Measurements from ENCODE around the gene SLC16A13.

Gene SLC16A13

GRCh38 chr17:7014261-7014994, 21.4 kb upstream of the SLC16A13 start:
- DNase-seq: peak; percentile 98

DNA sequence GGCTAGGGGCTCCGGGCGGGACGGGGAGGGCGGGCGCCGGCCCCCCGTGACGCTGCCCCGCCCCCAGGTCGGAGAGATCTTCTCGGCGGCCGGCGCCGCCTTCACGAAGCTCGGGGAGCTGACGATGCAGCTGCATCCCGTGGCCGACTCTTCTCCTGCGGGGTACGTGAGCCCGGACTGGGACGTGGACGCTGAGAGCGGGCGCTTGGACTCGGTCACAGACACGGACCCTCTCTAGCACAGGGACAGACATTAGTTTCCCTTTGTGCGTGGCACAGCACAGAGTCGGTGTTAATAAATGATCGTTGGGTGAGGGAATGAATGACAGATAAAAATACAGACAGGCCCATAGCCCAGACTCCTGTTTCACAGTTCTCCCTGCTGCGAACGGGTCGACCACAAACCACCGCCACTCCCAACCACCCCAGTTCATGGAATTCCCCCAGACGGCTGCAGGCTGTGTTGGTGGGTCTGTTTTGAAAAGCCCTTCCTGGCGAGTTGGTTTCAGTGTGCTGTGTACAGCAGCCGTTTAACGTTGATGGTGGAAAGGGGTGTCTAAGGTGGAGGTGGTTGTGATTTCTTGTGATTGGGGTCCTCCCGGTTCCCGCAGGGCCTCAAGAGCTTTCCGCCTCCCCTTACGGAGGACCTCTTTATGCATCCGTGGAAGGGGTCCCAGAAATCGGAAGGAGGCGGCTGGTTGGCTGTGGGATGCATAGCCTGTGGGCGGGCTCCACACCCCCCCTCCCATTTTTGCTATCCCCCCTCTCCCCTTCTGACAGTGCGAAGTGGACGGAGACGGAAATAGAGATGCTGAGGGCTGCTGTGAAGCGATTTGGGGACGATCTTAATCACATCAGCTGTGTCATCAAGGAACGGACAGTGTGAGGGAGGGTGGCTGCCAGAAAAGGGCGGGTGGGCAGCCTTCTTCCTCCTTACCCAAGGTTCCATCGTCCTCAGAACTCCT, 20.5 kb upstream of the SLC16A13 start:
- no peak for DNase-seq

- no peak for DNase-seq
Observed at GRCh38 chr17:7016418-7016817, 19.4 kb upstream of the SLC16A13 start.

DNA sequence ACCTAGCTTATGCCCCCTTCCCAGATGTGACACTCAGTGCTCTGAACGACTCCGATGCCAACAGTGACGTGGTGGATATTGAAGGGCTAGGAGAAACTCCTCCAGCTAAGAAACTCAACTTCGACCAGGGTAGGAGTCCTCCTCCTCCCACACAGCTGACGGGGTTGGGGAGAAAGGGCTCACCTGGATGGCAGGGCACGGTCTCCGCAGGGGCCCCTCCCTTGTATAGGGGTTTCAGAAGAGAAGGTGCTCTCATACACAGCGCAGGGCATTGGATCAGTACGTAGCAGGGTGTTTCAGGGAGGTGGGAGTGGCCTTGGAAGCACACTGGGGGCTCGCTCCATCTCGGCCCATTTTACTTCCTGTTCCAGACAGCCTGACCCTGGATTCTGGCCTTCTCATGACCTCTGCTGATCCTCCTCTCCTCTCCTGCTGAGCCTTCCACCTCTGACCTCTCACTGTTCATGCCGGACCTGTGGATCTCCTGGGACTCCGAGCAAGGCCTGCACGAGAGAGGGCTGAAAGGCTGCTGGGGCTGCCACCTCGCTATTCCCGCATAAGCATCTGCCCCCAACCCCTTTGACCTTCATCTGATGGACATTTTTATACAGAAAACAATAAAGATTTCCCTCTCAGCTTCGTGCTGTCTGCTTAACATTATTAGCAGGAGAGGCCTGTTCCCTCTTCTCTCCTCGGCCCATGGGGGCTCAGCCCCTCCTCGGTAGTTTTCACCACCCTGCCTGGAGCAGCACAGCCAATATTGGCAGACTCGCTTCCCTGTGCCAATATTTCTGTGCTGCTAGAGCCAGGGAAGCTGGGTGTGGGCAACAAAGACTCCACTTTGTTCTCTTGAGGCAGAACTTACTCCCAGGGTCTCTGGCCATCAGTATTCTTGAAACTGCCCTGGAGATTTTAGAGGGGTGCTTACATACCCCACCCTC, 18.7 kb upstream of the SLC16A13 start:
- no peak for DNase-seq

DNA sequence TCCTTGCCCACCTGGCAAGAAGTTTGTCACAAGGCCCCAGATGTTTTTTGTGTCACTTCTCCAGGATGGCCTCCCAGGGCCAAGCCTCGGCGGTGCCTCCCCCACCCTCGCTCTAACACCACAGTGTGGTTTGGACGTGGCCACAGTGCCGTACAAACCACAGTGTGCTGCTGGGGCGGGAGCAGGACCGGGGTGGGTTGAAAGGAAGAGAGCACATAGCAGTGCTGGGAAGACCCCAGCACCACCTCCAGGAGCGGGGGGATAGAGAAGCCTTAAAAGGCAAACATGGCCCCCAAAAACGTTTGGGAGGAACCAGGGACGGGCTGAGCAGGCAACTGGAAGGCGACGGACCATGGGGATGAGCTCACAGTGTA, 18.0 kb upstream of the SLC16A13 start:
- no peak for DNase-seq

DNA sequence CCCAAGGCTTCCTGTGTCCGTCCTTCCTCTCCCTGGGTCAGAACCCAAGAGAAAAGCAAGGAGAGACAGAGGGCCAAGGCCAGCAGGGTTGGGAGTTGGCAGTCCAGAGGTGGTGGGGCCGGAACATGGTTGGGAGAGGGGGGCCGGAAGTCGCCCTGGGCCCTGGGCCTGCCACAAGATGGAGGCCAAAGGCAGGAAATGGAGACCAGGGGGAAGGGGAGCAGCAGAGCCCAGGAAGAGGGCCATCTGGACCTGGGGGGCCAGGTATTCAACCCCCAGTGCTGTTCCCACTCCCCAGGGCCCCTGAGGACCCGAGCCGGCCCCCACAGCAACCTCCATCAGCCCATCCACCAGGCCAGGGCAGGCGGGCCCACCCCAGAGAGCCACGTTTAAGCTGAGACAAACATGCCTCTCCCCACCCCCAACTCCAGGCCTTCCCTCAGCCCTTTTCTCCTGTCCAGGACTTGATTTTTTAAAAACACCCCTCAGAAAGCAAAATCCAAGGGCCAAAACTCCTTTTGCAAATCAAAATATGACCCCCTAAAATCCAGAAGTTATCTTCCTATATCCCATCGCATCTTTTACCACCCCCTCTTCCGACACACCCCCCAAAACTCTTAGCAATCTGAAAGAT, 17.4 kb upstream of the SLC16A13 start:
- DNase-seq: no peak

DNA sequence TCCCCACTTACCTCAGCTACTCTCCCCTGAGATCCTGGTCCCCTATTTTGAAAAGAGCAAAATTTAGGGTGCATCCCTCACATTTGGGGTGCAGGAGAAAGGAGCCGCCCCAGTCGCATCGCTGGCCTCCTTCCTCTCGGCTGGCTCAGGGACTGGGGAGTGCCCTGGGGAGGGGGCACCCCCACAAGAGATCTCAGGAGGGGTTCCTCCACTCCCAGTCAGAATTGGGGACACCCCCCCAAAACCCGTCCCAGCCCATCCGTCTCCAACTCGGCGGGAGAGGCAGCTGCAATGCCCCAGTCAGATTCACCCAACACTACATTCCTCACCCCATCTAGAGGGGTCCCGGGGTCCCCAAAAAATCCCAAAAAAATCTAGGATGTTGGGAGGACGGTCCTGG, 16.4 kb upstream of the SLC16A13 start:
- DNase-seq: no peak

GRCh38 chr17:7019839-7020519, 15.8 kb upstream of the SLC16A13 start:
- DNase-seq: peak; percentile 79

- no peak for DNase-seq
Observed at GRCh38 chr17:7020894-7021664, 14.7 kb upstream of the SLC16A13 start.

DNA sequence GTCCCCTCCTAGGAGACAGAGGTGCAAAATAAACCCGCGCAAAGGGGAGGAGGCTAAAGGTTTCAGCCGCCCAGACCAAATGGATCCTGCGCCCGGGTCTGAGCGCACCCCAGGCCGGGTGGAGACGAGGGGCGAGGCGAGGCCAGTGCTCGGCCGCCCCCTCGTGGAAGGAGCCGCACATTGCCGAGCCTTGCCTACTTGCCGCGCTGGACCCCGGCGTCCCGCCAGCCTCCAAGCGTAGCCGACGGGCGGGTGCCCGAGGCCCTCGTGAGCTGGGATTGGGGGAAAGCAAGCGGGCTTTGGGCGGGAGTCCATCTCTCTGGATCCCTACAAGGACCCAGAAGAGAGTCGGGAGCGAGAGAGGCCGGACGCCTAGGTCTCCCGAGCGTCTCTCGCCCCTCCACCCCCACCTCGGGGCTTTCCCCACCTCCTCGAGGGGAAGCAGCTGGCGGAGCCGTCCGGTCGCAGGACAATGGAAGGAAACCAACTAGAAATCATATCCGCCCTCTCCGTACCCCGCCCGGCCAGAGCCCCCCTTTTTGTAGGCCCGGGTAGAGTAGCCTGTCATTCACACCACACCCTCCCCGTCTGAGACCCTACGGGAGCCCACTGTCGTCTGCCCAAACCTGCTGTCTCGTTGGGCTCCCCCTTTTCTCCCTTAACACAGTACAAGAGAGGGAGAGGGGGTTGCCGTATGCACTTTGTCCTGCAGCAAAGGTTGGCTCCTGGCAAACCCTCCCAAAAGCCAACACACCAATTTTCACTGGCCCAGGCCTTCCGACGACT, 13.6 kb upstream of the SLC16A13 start:
- peak; percentile 89 for DNase-seq

GRCh38 chr17:7022781-7023571, 12.8 kb upstream of the SLC16A13 start, which contains the start of gene BCL6B:
Gene BCL6B (plus strand): TSS chr17:7023050. CDS start chr17:7023672, 622 bp downstream.
- DNase-seq: peak; percentile 37

DNA sequence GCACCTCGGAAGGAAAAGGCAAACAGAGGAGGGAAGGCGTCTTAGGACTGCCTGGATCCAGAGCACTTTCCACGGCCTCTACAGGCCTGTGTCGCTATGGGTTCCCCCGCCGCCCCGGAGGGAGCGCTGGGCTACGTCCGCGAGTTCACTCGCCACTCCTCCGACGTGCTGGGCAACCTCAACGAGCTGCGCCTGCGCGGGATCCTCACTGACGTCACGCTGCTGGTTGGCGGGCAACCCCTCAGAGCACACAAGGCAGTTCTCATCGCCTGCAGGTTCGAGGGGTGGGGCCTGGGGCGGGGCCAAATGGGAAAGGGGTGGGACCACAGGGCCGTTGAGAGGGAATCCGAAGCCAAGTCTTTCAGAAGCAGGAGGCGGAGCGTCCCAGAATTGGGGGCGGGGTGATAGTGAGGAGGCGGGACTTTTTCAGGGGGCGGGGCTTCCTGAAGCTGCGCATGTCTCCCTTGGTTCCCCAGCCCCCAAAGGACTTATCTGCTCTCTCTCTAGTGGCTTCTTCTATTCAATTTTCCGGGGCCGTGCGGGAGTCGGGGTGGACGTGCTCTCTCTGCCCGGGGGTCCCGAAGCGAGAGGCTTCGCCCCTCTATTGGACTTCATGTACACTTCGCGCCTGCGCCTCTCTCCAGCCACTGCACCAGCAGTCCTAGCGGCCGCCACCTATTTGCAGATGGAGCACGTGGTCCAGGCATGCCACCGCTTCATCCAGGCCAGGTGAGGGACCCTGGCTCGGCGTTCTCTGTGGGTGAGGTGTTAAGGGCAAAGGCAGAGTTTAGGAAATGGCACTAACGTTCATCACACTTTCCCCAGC, 12.0 kb upstream of the SLC16A13 start:
- DNase-seq: peak; percentile 92

DNA sequence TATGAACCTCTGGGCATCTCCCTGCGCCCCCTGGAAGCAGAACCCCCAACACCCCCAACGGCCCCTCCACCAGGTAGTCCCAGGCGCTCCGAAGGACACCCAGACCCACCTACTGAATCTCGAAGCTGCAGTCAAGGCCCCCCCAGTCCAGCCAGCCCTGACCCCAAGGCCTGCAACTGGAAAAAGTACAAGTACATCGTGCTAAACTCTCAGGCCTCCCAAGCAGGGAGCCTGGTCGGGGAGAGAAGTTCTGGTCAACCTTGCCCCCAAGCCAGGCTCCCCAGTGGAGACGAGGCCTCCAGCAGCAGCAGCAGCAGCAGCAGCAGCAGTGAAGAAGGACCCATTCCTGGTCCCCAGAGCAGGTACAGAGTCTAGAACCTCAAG, 11.4 kb upstream of the SLC16A13 start:
- DNase-seq: no peak

DNA sequence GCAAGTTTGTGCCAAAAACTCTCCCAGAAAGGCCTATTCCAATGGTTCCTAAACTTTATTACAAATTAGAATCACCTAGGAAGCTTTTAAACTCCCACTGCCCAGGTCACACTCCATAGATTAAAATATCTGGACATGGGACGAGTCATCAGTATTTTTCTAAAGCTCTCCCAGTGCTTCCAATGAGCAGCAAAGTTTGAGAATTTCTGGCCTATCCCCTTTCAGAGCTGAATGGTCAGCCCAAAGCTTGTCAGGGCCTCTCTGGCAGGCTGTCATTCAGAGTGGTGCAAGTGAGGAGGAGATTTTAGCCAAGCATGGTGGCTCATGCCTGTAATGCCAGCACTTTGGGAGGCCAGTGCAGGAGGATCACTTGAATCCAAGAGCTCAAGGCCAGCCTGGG, 10.6 kb upstream of the SLC16A13 start:
- no peak for DNase-seq

DNA sequence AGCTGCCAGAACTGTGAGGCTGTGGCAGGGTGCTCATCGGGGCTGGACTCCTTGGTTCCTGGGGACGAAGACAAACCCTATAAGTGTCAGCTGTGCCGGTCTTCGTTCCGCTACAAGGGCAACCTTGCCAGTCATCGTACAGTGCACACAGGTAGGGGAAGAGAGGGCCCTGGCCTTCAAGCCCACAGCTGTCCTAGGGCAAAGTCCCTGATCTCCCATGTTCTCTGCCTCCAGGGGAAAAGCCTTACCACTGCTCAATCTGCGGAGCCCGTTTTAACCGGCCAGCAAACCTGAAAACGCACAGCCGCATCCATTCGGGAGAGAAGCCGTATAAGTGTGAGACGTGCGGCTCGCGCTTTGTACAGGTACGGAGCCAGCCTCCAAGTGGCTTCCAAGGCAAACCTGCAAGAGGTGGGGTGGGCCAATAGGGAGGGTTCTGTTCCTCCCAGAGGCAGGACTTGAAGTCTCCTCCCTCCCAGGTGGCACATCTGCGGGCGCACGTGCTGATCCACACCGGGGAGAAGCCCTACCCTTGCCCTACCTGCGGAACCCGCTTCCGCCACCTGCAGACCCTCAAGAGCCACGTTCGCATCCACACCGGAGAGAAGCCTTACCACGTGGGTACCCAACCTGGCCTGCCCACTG, 9.2 kb upstream of the SLC16A13 start:
- DNase-seq: no peak

DNA sequence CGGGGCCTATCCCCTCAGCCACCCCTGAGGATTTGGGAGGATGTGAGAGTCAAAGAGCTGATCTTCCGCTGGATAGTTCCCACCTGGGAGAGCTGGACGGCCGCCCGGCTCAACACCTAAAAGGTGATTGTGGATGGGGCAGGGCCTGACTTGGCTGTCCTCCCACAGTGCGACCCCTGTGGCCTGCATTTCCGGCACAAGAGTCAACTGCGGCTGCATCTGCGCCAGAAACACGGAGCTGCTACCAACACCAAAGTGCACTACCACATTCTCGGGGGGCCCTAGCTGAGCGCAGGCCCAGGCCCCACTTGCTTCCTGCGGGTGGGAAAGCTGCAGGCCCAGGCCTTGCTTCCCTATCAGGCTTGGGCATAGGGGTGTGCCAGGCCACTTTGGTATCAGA, 8.5 kb upstream of the SLC16A13 start:
- no peak for DNase-seq

- no peak for DNase-seq
Observed at GRCh38 chr17:7029096-7029495, 6.7 kb upstream of the SLC16A13 start.

- no peak for DNase-seq
Observed at GRCh38 chr17:7029659-7030058, 6.2 kb upstream of the SLC16A13 start.
